Urothelium cell line (cell line): ENCODE results near the gene NLGN3.

Source experiments
- DNase-seq: peaks from one replicate; pipeline ENCODE4 v3.0.0; 2011; ENCODE audit warnings: low spot score, mixed read lengths
- FAIRE-seq: peaks from 2 replicates; lab custom pipeline; 2011; peaks lifted over from hg19 to GRCh38; lab: Jason Lieb, UNC

The NLGN3 gene

DNA sequence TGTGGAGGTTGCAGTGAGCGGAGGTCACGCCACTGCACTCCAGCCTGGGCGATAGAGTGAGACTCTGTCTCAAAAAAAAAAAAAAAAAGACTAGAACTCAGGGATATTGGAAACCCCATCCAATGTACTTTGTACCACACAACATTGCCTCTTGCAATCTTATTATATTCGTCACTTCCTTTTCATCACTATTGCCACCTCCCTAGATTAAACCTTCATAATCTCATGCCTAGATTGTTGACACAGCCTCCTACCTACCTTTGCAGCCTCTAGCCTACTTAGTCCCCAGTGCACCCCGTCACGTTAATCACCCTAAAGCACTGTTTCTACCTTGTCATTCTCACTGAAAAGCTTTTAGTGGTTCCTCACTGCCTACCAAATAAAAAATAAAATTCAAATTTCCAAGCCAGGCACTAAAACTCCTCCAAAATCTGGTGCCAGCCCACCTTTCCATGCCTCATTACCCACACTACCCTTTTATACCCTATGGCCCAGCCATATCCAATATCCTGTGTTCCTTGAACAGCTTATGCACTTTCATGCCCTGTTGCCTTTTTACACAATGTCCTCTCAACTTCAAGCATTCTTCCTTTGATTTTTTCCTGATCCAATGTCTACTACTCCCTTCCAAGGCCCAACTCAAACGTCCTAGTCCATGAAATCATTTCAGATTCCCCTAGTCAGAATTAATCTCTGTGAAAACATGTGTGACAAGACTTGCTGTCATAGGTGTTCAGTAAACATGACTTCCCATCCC, 54.8 kb downstream of the NLGN3 start:
- FAIRE-seq (no peak), DNase-seq (no peak)

DNA sequence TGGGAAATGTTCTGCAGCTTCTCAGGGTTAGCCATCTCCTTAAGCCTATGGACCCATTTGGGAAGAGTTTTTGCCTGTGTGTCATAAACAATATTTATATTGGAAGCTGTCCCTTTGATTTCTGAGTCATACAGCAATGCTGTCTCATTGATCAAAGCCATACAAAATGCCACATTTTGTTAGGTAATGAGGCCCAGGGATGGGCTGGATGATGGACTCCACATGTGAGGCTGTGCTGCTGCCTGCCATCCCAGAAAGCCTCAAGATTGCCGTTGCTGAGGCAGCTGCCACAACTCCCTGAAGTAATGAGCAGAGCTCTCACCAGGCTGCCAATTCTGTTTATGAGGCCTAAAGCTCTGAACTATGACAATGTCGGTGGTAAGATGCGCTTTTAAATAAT, 66.2 kb downstream of the NLGN3 start:
- FAIRE-seq (no peak), DNase-seq (no peak)

DNA sequence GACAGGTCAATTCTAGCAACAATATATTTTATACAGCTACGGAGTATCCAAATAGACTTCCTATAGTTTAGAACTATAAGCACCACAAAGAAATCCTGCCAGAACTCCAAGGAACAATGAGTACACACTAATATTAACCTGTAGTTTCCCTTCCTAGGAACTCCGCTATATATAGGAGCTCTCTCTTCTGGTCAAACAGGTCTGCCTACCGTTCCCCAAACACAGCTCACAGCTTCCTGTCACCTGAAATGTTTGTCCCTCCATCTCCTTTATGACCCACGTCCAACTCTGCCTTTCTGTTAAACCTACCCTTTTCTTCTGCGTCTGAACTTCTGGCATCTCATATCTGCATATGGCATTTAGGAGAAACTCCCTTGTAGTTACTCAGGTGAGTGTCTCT, 67.9 kb downstream of the NLGN3 start:
- DNase-seq = no peak
- no peak for FAIRE-seq

DNA sequence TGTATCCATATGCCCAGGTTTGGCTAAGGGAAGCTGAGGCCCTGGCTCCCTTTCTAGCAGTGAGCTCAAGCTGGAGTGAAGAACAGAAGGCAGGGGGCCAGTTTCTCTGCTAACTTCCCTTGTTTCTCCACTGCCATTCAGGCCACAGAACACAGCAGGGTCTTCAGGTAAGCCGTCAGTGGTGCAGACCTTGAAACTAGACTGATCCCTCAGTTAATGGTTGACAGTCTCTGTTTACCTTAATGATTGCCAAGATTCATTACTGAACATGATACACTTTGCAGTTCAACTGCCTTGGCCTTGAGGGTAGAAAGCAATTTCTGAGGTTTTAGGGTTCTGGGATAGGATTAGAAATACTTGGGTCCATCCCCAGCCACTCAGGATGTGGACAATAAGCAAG, 69.5 kb downstream of the NLGN3 start:
- DNase-seq (no peak), FAIRE-seq (no peak)

DNA sequence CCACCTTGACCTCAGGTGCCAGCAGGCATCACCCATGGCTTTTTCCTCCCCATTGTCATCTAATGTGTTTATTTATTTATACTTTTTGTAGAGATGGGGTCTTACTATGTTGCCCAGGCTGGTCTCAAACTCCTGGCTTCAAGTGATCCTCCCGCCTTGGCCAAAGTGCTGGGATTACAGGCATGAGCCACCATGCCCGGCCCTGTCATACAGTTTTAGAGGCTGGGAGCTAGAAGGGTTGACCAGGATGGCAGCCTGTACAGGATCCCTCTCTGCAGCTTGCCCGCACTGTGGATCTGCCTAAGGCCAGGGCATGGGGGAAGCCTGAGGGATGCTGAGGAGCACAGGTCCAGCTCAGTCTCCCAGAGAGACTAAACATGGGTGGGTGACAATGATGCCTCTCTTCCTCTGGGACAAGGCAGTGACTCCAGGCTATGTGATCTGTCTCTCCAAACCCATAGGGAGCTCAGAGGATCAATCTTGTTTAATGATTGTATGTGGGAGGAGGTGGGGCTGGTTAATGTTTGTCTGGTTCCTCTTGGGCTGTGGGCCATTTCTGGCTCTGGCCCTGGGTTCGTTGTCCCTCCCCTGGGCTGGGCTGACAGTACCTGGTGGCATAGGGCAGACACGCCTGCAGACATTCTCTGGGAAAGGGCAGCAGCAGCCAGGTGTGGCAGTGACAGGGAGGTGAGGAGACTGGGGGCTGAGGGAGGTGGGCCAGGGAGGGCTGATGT, 70.1 kb downstream of the NLGN3 start:
- no peak for FAIRE-seq

DNA sequence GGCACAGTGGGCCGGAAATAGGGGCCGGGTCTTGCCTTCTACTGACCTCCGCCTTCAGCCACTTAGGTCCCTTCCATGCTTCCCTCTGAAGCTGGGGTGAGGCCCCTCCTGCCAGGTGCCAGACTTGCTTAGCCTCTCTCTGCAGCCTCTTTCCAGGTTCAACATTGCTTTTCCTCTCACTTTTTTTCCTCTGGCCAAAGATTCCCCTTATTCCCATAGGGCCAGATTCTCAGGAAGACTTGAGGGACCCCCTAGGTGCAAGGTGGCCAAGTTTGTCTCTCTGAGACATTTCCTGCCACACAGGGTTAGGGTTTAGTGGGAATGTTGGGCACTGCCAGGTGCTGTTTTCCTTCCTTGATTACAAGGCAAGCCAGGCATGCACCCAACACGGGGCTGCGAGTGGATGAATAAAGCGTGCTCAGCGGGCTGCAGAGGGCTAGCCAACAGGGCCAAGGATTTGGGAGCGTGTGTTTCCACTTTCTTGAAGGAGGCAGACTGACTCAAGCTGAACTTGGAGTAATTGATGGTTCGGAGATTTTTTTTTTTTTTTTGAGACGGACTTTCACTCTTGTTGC, 70.8 kb downstream of the NLGN3 start:
- FAIRE-seq (no peak), DNase-seq (no peak)

More for the DNA sequence above, 70.1 kb downstream of the NLGN3 start:
- no peak for DNase-seq

DNA sequence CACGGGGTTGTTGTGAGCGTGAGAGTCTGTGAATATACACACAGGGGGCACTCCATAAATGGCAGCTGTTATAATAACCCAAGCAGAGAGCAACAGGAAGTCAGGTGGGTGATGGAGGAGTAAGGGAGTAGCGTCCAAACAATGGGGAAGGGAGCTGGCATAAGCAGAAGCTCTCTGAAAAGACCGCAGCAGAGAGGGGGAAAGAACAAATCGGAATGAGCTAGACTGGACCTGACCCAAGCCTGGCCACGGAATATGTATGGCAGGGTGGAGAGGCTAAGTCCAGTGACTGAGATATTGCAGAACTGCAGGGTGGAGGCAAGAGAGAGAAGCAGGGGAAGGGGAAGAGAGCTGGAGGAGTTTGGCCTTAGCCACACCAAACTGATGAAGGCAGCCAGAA, 71.8 kb downstream of the NLGN3 start:
- DNase-seq = no peak
- no peak for FAIRE-seq

DNA sequence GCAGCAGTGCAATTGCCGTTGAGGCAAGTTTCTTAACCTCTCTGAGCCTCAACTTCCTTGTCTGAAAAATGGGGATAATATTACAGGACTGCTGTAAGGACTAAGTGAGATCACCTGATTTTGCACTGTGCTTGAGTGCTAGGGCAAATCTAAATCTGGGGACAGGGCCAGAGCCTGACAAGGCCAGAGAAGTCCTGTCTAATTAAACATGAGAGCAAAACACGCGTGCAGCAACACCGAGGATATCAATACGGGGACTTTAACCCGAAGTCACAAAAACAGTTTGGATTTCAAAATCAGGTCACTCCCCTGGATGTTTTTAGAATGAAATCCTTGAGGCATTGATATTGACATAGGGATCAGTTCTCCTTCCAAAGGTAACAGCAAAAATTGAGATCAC, 72.7 kb downstream of the NLGN3 start:
- no peak for FAIRE-seq
- no peak for DNase-seq
